Keratinocyte (primary cell): ENCODE measurements around the gene B3GALNT1.

ENCODE experiments used
- EZH2 ChIP-seq: IDR thresholded peaks from one replicate; pipeline ENCODE4 v1.6.1; 2012; ENCODE audit warnings: inconsistent platforms, mild to moderate bottlenecking, low read length, moderate library complexity
- TF ChIP-seq, protein P1 (sequence below), 3 experiments: IDR thresholded peaks in 1 of 3; conservative IDR thresholded peaks in 1 of 3; optimal IDR thresholded peaks in 1 of 3; 2 replicates in 2 of 3; 3 replicates in 1 of 3; pipeline versions ENCODE3 to v1.5.1; 2011; ENCODE audit warnings: low read length in 3 of 3, mild to moderate bottlenecking in 3 of 3, moderate library complexity in 2 of 3, control low read depth in 1 of 3, inconsistent platforms in 1 of 3; ENCODE audit not compliant: insufficient read depth in 2 of 3; ENCODE audit errors: extremely low read depth in 1 of 3

DNA sequence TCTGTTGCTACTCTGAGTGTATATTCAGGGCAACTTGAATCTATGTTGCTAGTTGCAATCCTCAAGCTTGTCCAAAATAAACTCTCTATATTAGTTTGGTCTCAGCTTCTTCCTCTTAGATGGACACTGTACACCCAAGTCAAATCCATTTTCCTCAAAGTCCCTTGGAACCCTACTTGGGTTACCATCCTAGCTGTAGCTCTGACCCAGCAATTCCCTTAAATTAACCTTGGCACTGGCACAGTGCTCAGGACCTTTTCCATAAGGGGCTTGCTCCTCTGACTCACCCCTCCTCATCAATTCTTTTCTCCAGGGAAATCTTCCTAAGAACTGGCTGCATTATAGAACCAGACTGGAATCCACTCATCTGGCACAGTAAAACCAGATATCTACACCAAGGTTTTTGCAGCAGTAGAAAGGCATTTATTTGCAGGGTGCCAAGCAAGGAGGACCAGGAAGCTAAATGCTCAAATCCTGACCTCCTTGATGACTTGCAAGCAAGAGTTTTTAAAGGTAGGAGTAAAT is 44.9 kb upstream of the B3GALNT1 start:
- TF ChIP-seq, protein P1, sequence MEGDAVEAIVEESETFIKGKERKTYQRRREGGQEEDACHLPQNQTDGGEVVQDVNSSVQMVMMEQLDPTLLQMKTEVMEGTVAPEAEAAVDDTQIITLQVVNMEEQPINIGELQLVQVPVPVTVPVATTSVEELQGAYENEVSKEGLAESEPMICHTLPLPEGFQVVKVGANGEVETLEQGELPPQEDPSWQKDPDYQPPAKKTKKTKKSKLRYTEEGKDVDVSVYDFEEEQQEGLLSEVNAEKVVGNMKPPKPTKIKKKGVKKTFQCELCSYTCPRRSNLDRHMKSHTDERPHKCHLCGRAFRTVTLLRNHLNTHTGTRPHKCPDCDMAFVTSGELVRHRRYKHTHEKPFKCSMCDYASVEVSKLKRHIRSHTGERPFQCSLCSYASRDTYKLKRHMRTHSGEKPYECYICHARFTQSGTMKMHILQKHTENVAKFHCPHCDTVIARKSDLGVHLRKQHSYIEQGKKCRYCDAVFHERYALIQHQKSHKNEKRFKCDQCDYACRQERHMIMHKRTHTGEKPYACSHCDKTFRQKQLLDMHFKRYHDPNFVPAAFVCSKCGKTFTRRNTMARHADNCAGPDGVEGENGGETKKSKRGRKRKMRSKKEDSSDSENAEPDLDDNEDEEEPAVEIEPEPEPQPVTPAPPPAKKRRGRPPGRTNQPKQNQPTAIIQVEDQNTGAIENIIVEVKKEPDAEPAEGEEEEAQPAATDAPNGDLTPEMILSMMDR (optimal IDR thresholded peaks at IDR 0.05 in 1 of 3, IDR thresholded peaks at IDR 0.05 in 1 of 3, conservative IDR thresholded peaks at IDR 0.05 in 1 of 3; ENCODE audit: extremely low read depth in 1 of 3, insufficient read depth in 2 of 3, low read length in 3 of 3) = no peak
- TF ChIP-seq EZH2 = no peak
